Spinal cord (tissue), 10 donors: ENCODE data around the gene MAN1C1. TPM values are rescaled to one million over a fixed set of nuclear protein-coding genes. Genes with fewer than 3 reads are reported as not detected.
"Not testable (repeated sequence)": the region's sequence is repeated elsewhere in the genome, so short reads cannot be mapped to it uniquely, and the experiment has no call there.

Experiments
- DNase-seq, 6 donors: peaks; one replicate each; pipeline versions ENCODE4 v3.0.0 to v3.0.0-alpha.2; 2013 to 2015; ENCODE audit warnings: low spot score in 6 of 6, low read depth in 4 of 6
- H3K27ac ChIP-seq: one replicate; pipeline ENCODE4 v1.5.1; 2013; ENCODE audit warnings: low read depth, low read length, control low read depth
- H3K27me3 ChIP-seq: one replicate; pipeline ENCODE4 v1.6.1; 2013; ENCODE audit warnings: low read length; ENCODE audit not compliant: control insufficient read depth, insufficient read depth
- H3K36me3 ChIP-seq: one replicate; pipeline ENCODE4 v1.6.1; 2013; ENCODE audit warnings: low read length; ENCODE audit not compliant: control insufficient read depth, insufficient read depth
- H3K4me1 ChIP-seq: one replicate; pipeline ENCODE4 v1.6.1; 2013; ENCODE audit warnings: low read length; ENCODE audit not compliant: control insufficient read depth, insufficient read depth
- H3K4me3 ChIP-seq: one replicate; pipeline ENCODE4 v1.5.1; 2013; ENCODE audit warnings: low read depth, low read length, control low read depth
- H3K9me3 ChIP-seq: one replicate; pipeline ENCODE4 v1.6.1; 2013; ENCODE audit warnings: low read length; ENCODE audit not compliant: control insufficient read depth, insufficient read depth
- WGBS: methylation state at CpG from one replicate; pipeline ENCODE4 v1.1.5; 2013; ENCODE audit warnings: missing lambda C conversion rate; ENCODE audit not compliant: insufficient coverage; 5-methylcytosine and 5-hydroxymethylcytosine counted together
- polyA plus RNA-seq, 2 donors: library from polyadenylated mRNA; unstranded; fragments of 120-200 nt; gene quantifications; one replicate each; pipeline ENCODE4 v1.2.1, GENCODE V29; 2013; ENCODE audit not compliant: insufficient read length in 2 of 2
- total RNA-seq, 2 donors: library from RNA; depleted of rRNA in 1 of 2; stranded (reverse); fragments of 120-200 nt in 1 of 2; fragments of >200 nt in 1 of 2; gene quantifications; one replicate each; pipeline versions ENCODE4 v1.2.3 to v1.2.4, GENCODE V29; 2013 to 2014
- donor health status: healthy.

MAN1C1 gene
- total and polyA plus RNA-seq, 4 donors, result 18.4 to 59.7 (median 49.4) TPM

- Histone ChIP-seq H3K27ac (no peak overlapping the region), H3K4me3 (no peak overlapping the region), H3K4me1 (peaks cover 19% of the 10 kb centered on the region), H3K9me3 (no peaks in the 10 kb centered on the region), H3K27me3 (no peaks in the 10 kb centered on the region), H3K36me3 (peaks cover 3% of the 10 kb centered on the region)
- WGBS, result 70% methylated on average over 2 of the region's 14 CpGs
- no peak for DNase-seq
Measured at GRCh38 chr1:25583519-25584370, 32.8 kb upstream of the MAN1C1 start.

- H3K4me1 ChIP-seq, result peaks cover 9% of the 10 kb centered on the region
- H3K36me3 ChIP-seq, result peaks cover 3% of the 10 kb centered on the region
- no peaks in the 10 kb centered on the region for H3K9me3 ChIP-seq
- no peak overlapping the region for H3K4me3 ChIP-seq
- DNase-seq, result no peak
- WGBS, result 57% methylated on average over 10 of the region's 16 CpGs
- no peaks in the 10 kb centered on the region for H3K27me3 ChIP-seq
- no peak overlapping the region for H3K27ac ChIP-seq
Measured at GRCh38 chr1:25586181-25586588, 30.4 kb upstream of the MAN1C1 start.

DNA sequence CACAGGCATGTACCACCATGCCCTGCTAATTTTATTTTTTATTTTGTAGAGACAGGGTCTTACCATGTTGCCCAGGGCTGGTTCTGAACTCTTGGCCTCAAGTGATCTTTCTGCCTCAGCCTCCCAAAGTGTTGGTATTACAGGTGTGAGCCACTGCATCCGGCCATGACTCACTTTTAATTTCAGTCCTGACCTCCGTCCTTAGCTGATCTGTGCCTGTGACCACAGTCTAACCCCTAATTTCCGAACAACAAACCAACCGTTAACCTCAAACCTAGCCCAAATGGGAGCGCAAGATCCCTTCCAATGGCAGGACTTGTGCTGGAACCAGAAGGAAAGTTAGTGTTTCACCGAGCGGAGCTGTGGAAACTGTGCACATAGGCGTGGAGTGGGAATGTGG lies 29.3 kb upstream of the MAN1C1 start:
- H3K36me3 ChIP-seq, result no peaks in the 10 kb centered on the region
- no peaks in the 10 kb centered on the region for H3K4me1 ChIP-seq
- no peak overlapping the region for H3K4me3 ChIP-seq
- H3K27me3 ChIP-seq, result no peaks in the 10 kb centered on the region
- no peaks in the 10 kb centered on the region for H3K9me3 ChIP-seq
- no peak overlapping the region for H3K27ac ChIP-seq
- 72% methylated on average over 5 of the region's 8 CpGs for WGBS
- no peak for DNase-seq

DNA sequence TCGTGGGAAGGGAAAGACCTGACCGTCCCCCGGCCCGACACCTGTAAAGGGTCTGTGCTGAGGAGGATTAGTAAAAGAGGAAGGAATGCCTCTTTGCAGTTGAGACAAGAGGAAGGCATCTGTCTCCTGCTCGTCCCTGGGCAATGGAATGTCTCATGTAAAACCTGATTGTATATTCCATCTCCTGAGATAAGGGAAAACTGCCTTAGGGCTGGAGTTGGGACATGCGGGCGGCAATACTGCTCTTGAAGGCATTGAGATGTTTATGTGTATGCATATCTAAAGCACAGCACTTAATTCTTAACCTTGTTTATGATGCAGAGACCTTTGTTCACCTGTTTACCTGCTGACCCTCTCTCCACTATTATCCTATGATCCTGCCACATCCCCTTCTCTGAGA lies 28.4 kb upstream of the MAN1C1 start:
- H3K4me1 ChIP-seq, H3K27ac ChIP-seq, H3K27me3 ChIP-seq, DNase-seq, H3K4me3 ChIP-seq, H3K36me3 ChIP-seq, H3K9me3 ChIP-seq: not testable (repeated sequence)
- 67% methylated on average over 3 of the region's 7 CpGs for whole genome bisulfite sequencing

DNA sequence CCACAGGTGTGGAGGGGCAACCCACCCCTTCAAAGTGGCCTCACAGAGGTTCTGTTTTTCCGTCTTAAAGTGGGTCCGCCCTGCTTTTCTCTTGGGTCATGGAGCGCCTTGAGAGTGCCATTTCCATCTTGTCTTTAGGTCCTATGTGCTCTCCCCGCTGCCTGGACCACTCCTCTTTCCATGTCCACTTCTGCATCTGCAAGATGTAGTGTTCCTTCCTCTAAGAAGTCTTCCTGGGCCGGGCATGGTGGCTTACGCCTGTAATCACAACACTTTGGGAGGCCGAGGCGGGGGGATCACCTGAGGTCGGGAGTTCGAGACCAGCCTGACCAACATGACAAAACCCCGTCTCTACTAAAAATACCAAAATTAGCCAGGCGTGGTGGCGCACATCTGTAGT lies 27.8 kb upstream of the MAN1C1 start:
- not testable (repeated sequence) for H3K27me3 ChIP-seq, H3K4me3 ChIP-seq, H3K36me3 ChIP-seq, H3K9me3 ChIP-seq, DNase-seq, H3K4me1 ChIP-seq, H3K27ac ChIP-seq
- WGBS, result 95% methylated on average over 8 of the region's 13 CpGs

DNA sequence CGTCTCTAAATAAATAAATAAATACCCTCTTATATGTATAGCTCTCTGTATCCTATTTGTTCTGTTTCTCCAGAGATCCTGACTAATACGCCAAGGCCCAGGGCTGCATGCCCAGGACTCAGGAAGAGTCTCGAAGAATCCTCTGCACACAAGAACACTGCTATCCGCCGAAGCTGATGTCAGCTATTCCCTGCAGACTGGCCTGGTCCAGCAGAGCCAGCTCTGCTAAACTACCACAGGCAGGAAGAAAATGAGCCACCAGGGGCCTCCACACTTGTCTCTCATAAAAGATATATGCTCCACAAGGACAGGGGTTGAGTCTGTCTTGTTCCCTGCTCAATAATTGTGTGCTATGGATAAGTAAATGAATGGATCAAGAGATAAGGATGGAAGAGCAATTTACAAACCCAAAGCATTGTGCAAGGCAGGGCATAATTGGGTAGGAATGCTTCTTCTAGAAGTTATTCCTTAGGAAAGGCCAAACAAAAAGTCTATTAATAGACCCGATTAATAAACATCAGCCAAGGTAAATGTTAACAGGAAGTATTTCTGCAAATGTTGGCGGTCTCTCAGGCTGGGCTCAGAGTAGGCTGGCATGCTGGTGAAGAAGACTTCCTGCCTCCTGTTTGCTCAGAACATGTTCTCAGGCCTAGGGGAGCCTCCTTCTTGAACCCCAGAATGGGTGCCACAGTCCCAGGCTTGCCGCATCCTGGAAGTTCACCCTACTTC lies 26.3 kb upstream of the MAN1C1 start:
- peak in 1 of 6 donors; percentile 59 for DNase-seq
- WGBS, result 84% methylated on average over 6 of the region's 8 CpGs
- Histone ChIP-seq H3K4me1 (no peaks in the 10 kb centered on the region), H3K9me3 (no peaks in the 10 kb centered on the region), H3K36me3 (no peaks in the 10 kb centered on the region), H3K27ac (no peak overlapping the region), H3K27me3 (no peaks in the 10 kb centered on the region), H3K4me3 (no peak overlapping the region)

DNA sequence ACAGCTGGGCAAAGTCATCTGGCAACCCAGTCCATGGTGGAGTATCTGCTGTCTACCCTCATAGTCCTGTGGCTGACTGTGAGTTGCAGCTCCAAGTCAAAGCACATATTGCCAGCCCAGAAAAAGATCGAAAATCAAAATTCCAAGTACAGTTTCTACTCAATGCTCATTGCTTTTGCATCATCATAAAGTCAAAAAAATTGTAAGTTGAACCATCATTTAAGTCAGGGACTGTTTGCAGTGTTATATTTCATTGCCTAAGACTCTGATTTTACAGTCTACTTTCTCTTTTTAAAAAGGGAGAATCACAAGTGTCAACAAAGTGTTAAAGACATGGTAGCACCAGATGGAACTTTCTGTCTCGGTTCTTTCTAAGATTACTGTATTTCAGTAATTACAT lies 22.7 kb upstream of the MAN1C1 start:
- H3K4me3 ChIP-seq, result no peak overlapping the region
- peak in 1 of 6 donors; percentile 40 for DNase-seq
- no peaks in the 10 kb centered on the region for H3K36me3 ChIP-seq
- H3K9me3 ChIP-seq, result no peaks in the 10 kb centered on the region
- H3K27ac ChIP-seq, result no peak overlapping the region
- no peaks in the 10 kb centered on the region for H3K4me1 ChIP-seq
- no CpG with 5 or more reads among the region's 2 CpGs for WGBS
- no peaks in the 10 kb centered on the region for H3K27me3 ChIP-seq

- H3K4me1 ChIP-seq, result no peaks in the 10 kb centered on the region
- H3K36me3 ChIP-seq, result no peaks in the 10 kb centered on the region
- no peak overlapping the region for H3K27ac ChIP-seq
- no peak for DNase-seq
- no peaks in the 10 kb centered on the region for H3K9me3 ChIP-seq
- no peaks in the 10 kb centered on the region for H3K27me3 ChIP-seq
- H3K4me3 ChIP-seq, result no peak overlapping the region
- WGBS, result 100% methylated on average over 1 of the region's 2 CpGs
Measured at GRCh38 chr1:25594971-25595370, 21.6 kb upstream of the MAN1C1 start.

- not testable (repeated sequence) for DNase-seq, H3K36me3 ChIP-seq, H3K4me3 ChIP-seq, H3K27me3 ChIP-seq, H3K9me3 ChIP-seq, H3K27ac ChIP-seq, H3K4me1 ChIP-seq
- 100% methylated on average over 4 of the region's 5 CpGs for WGBS
Measured at GRCh38 chr1:25596641-25597040, 19.9 kb upstream of the MAN1C1 start.

- DNase-seq, result no peak
- no peak overlapping the region for H3K4me3 ChIP-seq
- no peaks in the 10 kb centered on the region for H3K9me3 ChIP-seq
- no peaks in the 10 kb centered on the region for H3K4me1 ChIP-seq
- no peaks in the 10 kb centered on the region for H3K36me3 ChIP-seq
- WGBS, result no CpG with 5 or more reads among the region's 1 CpG
- no peak overlapping the region for H3K27ac ChIP-seq
- no peaks in the 10 kb centered on the region for H3K27me3 ChIP-seq
Measured at GRCh38 chr1:25598879-25599278, 17.7 kb upstream of the MAN1C1 start.
